Measurements from ENCODE around the gene MEF2D.

MEF2D gene

GRCh38 chr1:156460525-156460924, 40.0 kb downstream of the MEF2D start:
- TF ChIP-seq YY1 (IDR thresholded peaks at IDR 0.05; ENCODE audit: low read depth): no peak
- TF ChIP-seq TAF1 (IDR thresholded peaks at IDR 0.05; ENCODE audit: low read depth): no peak
- no peak for TF ChIP-seq FOXM1 (IDR thresholded peaks at IDR 0.05; ENCODE audit: borderline replicate concordance, low read depth)
- TF ChIP-seq CEBPB (IDR thresholded peaks at IDR 0.05): no peak
- TF ChIP-seq RAD21 (IDR thresholded peaks at IDR 0.05; ENCODE audit: low read depth): no peak
- no peak for TF ChIP-seq USF1 (IDR thresholded peaks at IDR 0.05)
- no peak for TF ChIP-seq TEAD4 (IDR thresholded peaks at IDR 0.05)
- TF ChIP-seq TCF12 (IDR thresholded peaks at IDR 0.05; ENCODE audit: low read depth): no peak
- TF ChIP-seq EP300 (IDR thresholded peaks at IDR 0.05; ENCODE audit: borderline replicate concordance): no peak
- TF ChIP-seq MAX (IDR thresholded peaks at IDR 0.05): no peak
- TF ChIP-seq ZBTB7A (IDR thresholded peaks at IDR 0.05; ENCODE audit: low read depth): no peak
- no peak for TF ChIP-seq EGR1 (IDR thresholded peaks at IDR 0.05)
- TF ChIP-seq NFIC (IDR thresholded peaks at IDR 0.05): no peak
- TF ChIP-seq REST (IDR thresholded peaks at IDR 0.05; ENCODE audit: low read depth): no peak
- no peak for TF ChIP-seq CREB1 (IDR thresholded peaks at IDR 0.05; ENCODE audit: low read depth)

- TF ChIP-seq TEAD4 (IDR thresholded peaks at IDR 0.05): no peak
- no peak for TF ChIP-seq EGR1 (IDR thresholded peaks at IDR 0.05)
- no peak for TF ChIP-seq FOXM1 (IDR thresholded peaks at IDR 0.05; ENCODE audit: borderline replicate concordance, low read depth)
- no peak for TF ChIP-seq EP300 (IDR thresholded peaks at IDR 0.05; ENCODE audit: borderline replicate concordance)
Observed at GRCh38 chr1:156458181-156458503, 42.4 kb downstream of the MEF2D start.

GRCh38 chr1:156456625-156457465, 43.7 kb downstream of the MEF2D start:
- peak; percentile 91 for TF ChIP-seq ZBTB7A (IDR thresholded peaks at IDR 0.05; ENCODE audit: low read depth)
- 0 out of 2 replicates have a peak, but pooled peaks have one; percentile 37 for TF ChIP-seq YY1 (IDR thresholded peaks at IDR 0.05; ENCODE audit: low read depth)
- no peak for TF ChIP-seq TEAD4 (IDR thresholded peaks at IDR 0.05)
- TF ChIP-seq RAD21 (IDR thresholded peaks at IDR 0.05; ENCODE audit: low read depth): no peak
- no peak for TF ChIP-seq CREB1 (IDR thresholded peaks at IDR 0.05; ENCODE audit: low read depth)
- TF ChIP-seq CEBPB (IDR thresholded peaks at IDR 0.05): no peak
- no peak; the same call in 1 of the 2 replicates for TF ChIP-seq FOXM1 (IDR thresholded peaks at IDR 0.05; ENCODE audit: borderline replicate concordance, low read depth)
- peak; percentile 65; the same call in 1 of the 2 replicates for TF ChIP-seq TAF1 (IDR thresholded peaks at IDR 0.05; ENCODE audit: low read depth)
- 0 out of 2 replicates have a peak, but pooled peaks have one; percentile 3 for TF ChIP-seq EP300 (IDR thresholded peaks at IDR 0.05; ENCODE audit: borderline replicate concordance)
- peak; percentile 49; the same call in 1 of the 2 replicates for TF ChIP-seq EGR1 (IDR thresholded peaks at IDR 0.05)
- TF ChIP-seq USF1 (IDR thresholded peaks at IDR 0.05): peak; percentile 95
- no peak for TF ChIP-seq REST (IDR thresholded peaks at IDR 0.05; ENCODE audit: low read depth)
- TF ChIP-seq MAX (IDR thresholded peaks at IDR 0.05): no peak
- TF ChIP-seq NFIC (IDR thresholded peaks at IDR 0.05): peak; percentile 39; the same call in 1 of the 2 replicates
- TF ChIP-seq TCF12 (IDR thresholded peaks at IDR 0.05; ENCODE audit: low read depth): peak; percentile 55; the same call in 1 of the 2 replicates

- TF ChIP-seq MAX (IDR thresholded peaks at IDR 0.05) (no peak), YY1 (IDR thresholded peaks at IDR 0.05; ENCODE audit: low read depth) (no peak), CEBPB (IDR thresholded peaks at IDR 0.05) (no peak), FOXM1 (IDR thresholded peaks at IDR 0.05; ENCODE audit: borderline replicate concordance, low read depth) (no peak), TEAD4 (IDR thresholded peaks at IDR 0.05) (no peak), USF1 (IDR thresholded peaks at IDR 0.05) (no peak), ZBTB7A (IDR thresholded peaks at IDR 0.05; ENCODE audit: low read depth) (no peak), TCF12 (IDR thresholded peaks at IDR 0.05; ENCODE audit: low read depth) (no peak), EP300 (IDR thresholded peaks at IDR 0.05; ENCODE audit: borderline replicate concordance) (no peak), CREB1 (IDR thresholded peaks at IDR 0.05; ENCODE audit: low read depth) (no peak), RAD21 (IDR thresholded peaks at IDR 0.05; ENCODE audit: low read depth) (no peak), REST (IDR thresholded peaks at IDR 0.05; ENCODE audit: low read depth) (no peak), EGR1 (IDR thresholded peaks at IDR 0.05) (no peak)
Observed at GRCh38 chr1:156455362-156455761, 45.2 kb downstream of the MEF2D start.
